Body of pancreas (tissue), 4 donors: ENCODE data around the gene RNASE1.

Source experiments
- POLR2A ChIP-seq, 3 donors: fragments of 450-650 bp; IDR thresholded peaks; one replicate each; pipeline ENCODE4 v1.6.1; 2016; ENCODE audit warnings: antibody characterized with exemption in 3 of 3, mild to moderate bottlenecking in 2 of 3
- TF ChIP-seq, protein P1 (sequence below), 7 experiments: fragments of 450-650 bp in 4 of 7; fragments of 200-600 bp in 3 of 7; sonication (generic) in 3 of 7; IDR thresholded peaks; one replicate each; pipeline ENCODE4 v1.5.1; 2016 to 2019; ENCODE audit warnings: antibody characterized with exemption in 7 of 7

DNA sequence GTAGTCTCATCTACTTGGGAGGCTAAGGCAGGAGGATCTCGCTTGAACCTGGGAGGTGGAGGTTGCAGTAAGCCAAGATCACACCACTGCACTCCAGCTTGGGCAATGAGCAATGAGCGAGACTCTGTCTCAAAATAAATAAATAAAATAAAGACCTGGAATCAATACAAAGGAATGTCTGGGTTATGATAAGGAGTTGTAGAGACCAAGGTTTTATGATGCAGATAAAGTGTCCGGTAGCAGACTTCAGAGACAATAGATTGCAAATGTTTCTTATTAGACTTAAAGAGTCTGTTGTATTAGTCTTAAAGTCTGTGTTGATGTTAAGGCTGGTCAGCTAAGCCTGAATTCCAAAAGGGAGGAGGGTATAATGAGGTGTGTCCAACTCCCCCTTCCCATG lies 35.2 kb upstream of the RNASE1 start:
- TF ChIP-seq, protein P1, sequence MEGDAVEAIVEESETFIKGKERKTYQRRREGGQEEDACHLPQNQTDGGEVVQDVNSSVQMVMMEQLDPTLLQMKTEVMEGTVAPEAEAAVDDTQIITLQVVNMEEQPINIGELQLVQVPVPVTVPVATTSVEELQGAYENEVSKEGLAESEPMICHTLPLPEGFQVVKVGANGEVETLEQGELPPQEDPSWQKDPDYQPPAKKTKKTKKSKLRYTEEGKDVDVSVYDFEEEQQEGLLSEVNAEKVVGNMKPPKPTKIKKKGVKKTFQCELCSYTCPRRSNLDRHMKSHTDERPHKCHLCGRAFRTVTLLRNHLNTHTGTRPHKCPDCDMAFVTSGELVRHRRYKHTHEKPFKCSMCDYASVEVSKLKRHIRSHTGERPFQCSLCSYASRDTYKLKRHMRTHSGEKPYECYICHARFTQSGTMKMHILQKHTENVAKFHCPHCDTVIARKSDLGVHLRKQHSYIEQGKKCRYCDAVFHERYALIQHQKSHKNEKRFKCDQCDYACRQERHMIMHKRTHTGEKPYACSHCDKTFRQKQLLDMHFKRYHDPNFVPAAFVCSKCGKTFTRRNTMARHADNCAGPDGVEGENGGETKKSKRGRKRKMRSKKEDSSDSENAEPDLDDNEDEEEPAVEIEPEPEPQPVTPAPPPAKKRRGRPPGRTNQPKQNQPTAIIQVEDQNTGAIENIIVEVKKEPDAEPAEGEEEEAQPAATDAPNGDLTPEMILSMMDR (IDR thresholded peaks at IDR 0.05): no peak
- no peak for TF ChIP-seq POLR2A (IDR thresholded peaks at IDR 0.05)
